PC-3 (cell line): Measurements from ENCODE around the gene CACNA1D. TPM values are rescaled to one million over a fixed set of nuclear protein-coding genes. Genes with fewer than 3 reads are reported as not detected.

Experiments used
- ATAC-seq: fragments of 200-7000 bp; cut with Tn5 transposase; 2 replicates; pipeline ENCODE4 v1.9.1; 2020; ENCODE audit warnings: mild to moderate bottlenecking, moderate library complexity
- BruUV-seq: library from RNA; stranded (reverse); fragments of 400-500 nt; replicated peaks from 2 replicates; lab custom pipeline; 2021; lab: Mats Ljungman, UMichigan
- CTCF ChIA-PET: fragments of 300-600 bp; sonication (Branson Sonifier 250); formaldehyde crosslinking; loops from one replicate; lab custom pipeline; 2022; ENCODE audit warnings: antibody characterized with exemption; lab: Charles Lee
- POLR2A ChIA-PET: fragments of 300-600 bp; sonication (Branson Sonifier 250); formaldehyde crosslinking; loops from one replicate; lab custom pipeline; 2022; ENCODE audit warnings: antibody characterized with exemption; ENCODE audit not compliant: unreplicated experiment; lab: Charles Lee
- DNase-seq: peaks from one replicate; pipeline ENCODE4 v3.0.0-alpha.2; 2015
- H2AFZ ChIP-seq: fragments of 300-600 bp; sonication (generic); 2 replicates; pipeline ENCODE4 v1.6.0; 2016; ENCODE audit warnings: antibody characterized with exemption, low read length
- H3F3A ChIP-seq: fragments of 300-600 bp; sonication (generic); one replicate; pipeline ENCODE4 v1.6.0; 2017; ENCODE audit warnings: antibody characterized with exemption, low read length, control low read depth, mild to moderate bottlenecking; ENCODE audit not compliant: unreplicated experiment
- H3K27ac ChIP-seq: fragments of 300-600 bp; sonication (generic); 2 replicates; pipeline ENCODE4 v1.5.1; 2016; ENCODE audit warnings: mild to moderate bottlenecking, low read length
- H3K27me3 ChIP-seq: fragments of 300-600 bp; sonication (generic); 2 replicates; pipeline ENCODE4 v1.6.1; 2016; ENCODE audit warnings: low read length, mixed read lengths
- H3K36me3 ChIP-seq: fragments of 300-600 bp; sonication (generic); 2 replicates; pipeline ENCODE4 v1.6.1; 2016; ENCODE audit warnings: low read depth, mixed run types, low read length, mixed read lengths
- H3K4me1 ChIP-seq: fragments of 300-600 bp; sonication (generic); 2 replicates; pipeline ENCODE4 v1.5.1; 2016; ENCODE audit warnings: low read length; ENCODE audit not compliant: insufficient read depth
- H3K4me2 ChIP-seq: fragments of 300-600 bp; sonication (generic); 2 replicates; pipeline ENCODE4 v1.6.0; 2016; ENCODE audit warnings: low read length
- H3K4me3 ChIP-seq: fragments of 300-600 bp; sonication (generic); 2 replicates; pipeline ENCODE4 v1.5.1; 2016; ENCODE audit warnings: mild to moderate bottlenecking, low read length, mixed read lengths
- H3K79me2 ChIP-seq: fragments of 300-600 bp; sonication (generic); 2 replicates; pipeline ENCODE4 v1.6.1; 2017; ENCODE audit warnings: low read length, mixed read lengths
- H3K9ac ChIP-seq: fragments of 300-600 bp; sonication (generic); 2 replicates; pipeline ENCODE4 v1.6.0; 2016; ENCODE audit warnings: mild to moderate bottlenecking, low read length
- H3K9me2 ChIP-seq: fragments of 300-600 bp; sonication (generic); replicated peaks from 2 replicates; pipeline ENCODE4 v1.6.1; 2016; ENCODE audit warnings: mixed run types, low read length, mixed read lengths
- H3K9me3 ChIP-seq: fragments of 300-600 bp; sonication (generic); 2 replicates; pipeline ENCODE4 v1.6.1; 2016; ENCODE audit warnings: low read length, mixed read lengths
- H4K20me1 ChIP-seq: fragments of 300-600 bp; sonication (generic); 2 replicates; pipeline ENCODE4 v1.6.1; 2016; ENCODE audit warnings: low read length, mixed read lengths
- EZH2 ChIP-seq: fragments of 300-600 bp; sonication (generic); IDR thresholded peaks from one replicate; pipeline ENCODE4 v1.6.1; 2017; ENCODE audit warnings: antibody characterized with exemption, mild to moderate bottlenecking, low read length; ENCODE audit not compliant: unreplicated experiment
- EZH2phosphoT487 ChIP-seq: fragments of 300-600 bp; sonication (generic); IDR thresholded peaks from 2 replicates; pipeline ENCODE4 v1.6.1; 2018; ENCODE audit warnings: mild to moderate bottlenecking, antibody characterized with exemption, low read length, borderline replicate concordance
- intact Hi-C: fragments of 100-400 bp; cut with micrococcal nuclease; formaldehyde crosslinking; loops from 2 replicates; pipeline ENCODE4 v1.9.0; 2023
- total RNA-seq: library from RNA; depleted of rRNA; stranded (reverse); fragments of >200 nt; gene quantifications from 2 replicates; pipeline ENCODE4 v1.2.3, GENCODE V29; 2014
- TF ChIP-seq, protein P1 (sequence below): fragments of 300-600 bp; sonication (generic); conservative IDR thresholded peaks from 2 replicates; pipeline ENCODE4 v1.5.1; 2017; ENCODE audit warnings: antibody characterized with exemption, low read depth, mild to moderate bottlenecking, low read length

The CACNA1D gene
- total RNA-seq, 1 experiment from 2014 or later, result not detected

DNA sequence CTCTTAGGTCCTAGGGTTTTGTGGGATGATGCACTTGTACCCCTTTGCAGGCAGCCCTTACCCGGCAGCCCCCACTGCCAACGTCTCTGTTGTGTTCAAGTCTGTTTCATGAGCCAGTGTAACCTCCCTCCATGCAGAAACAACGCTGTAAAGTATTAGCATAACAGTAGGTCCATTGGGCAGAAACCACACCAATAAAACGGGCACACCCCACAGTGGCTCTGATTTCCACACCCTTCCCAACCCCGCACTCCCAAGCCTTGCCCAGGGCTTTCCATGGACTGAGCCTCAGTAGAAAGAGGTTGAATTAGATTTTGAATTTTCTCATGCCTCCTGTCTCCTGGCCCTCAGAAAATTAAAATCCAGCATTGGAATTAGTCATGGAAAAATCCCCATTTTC, 124.5 kb downstream of the CACNA1D start:
- ChIA-PET CTCF (no interaction called here), POLR2A (no interaction called here)
- no TSS peak for BruUV-seq
- TF ChIP-seq EZH2, result no peak
- TF ChIP-seq, protein P1, sequence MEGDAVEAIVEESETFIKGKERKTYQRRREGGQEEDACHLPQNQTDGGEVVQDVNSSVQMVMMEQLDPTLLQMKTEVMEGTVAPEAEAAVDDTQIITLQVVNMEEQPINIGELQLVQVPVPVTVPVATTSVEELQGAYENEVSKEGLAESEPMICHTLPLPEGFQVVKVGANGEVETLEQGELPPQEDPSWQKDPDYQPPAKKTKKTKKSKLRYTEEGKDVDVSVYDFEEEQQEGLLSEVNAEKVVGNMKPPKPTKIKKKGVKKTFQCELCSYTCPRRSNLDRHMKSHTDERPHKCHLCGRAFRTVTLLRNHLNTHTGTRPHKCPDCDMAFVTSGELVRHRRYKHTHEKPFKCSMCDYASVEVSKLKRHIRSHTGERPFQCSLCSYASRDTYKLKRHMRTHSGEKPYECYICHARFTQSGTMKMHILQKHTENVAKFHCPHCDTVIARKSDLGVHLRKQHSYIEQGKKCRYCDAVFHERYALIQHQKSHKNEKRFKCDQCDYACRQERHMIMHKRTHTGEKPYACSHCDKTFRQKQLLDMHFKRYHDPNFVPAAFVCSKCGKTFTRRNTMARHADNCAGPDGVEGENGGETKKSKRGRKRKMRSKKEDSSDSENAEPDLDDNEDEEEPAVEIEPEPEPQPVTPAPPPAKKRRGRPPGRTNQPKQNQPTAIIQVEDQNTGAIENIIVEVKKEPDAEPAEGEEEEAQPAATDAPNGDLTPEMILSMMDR, result no peak
- Histone ChIP-seq H3K79me2 (no peaks in the 10 kb centered on the region), H3K9me3 (no peaks in the 10 kb centered on the region), H3K4me2 (no peak overlapping the region), H3K27ac (no peak overlapping the region), H2AFZ (no peak overlapping the region), H3K4me3 (no peak overlapping the region), H3K4me1 (no peaks in the 10 kb centered on the region), H3K27me3 (peaks cover 100% of the 10 kb centered on the region), H3K36me3 (no peaks in the 10 kb centered on the region), H3K9me2 (no peaks in the 10 kb centered on the region), H4K20me1 (no peaks in the 10 kb centered on the region), H3F3A (no peaks in the 10 kb centered on the region), H3K9ac (no peak overlapping the region)
- no peak for DNase-seq
- ATAC-seq, result no peak
- intact Hi-C loops, result no loop called here

DNA sequence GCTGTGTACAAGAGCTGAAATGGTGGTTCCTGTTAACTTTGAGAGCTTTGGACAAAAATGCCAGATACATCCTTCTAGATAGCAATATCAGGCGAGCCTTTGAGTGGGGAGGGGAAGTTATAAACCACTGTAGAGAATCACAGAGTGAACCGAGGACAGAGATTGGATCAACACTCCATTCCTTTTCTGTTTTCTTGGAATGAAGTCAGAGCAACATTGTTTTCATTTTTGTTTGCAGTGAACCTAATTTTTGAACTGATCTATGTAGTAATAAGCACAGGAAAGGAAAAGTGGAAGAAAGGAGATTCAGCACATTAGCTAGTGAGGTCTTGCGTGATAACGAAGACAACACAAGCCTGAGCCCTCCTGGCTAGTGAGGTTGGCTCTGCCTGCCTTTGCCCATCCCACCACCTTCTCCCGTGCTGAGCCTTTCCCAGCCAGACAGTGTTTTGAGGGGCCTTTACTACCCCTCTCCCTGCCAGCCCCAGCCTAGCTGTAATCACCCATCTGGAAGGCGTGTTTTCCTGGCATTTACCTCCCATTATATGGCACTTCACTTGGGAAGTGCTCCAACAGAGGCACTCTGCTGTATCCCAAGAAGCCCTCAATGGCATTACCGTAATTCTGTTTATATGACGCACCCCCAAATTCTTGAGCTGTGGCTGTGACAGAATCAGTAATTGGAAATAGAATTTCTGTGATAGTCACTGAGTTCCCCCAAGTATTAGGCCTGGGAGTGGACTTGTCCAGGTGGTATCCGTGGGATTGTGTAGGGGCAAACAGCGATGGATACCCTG, 129.8 kb downstream of the CACNA1D start:
- CTCF ChIA-PET, result no interaction called here
- H4K20me1 ChIP-seq, result no peaks in the 10 kb centered on the region
- DNase-seq (no peak), ATAC-seq (no peak)
- BruUV-seq, result no TSS peak
- no peaks in the 10 kb centered on the region for H3F3A ChIP-seq
- intact Hi-C loops, result no loop called here
- no peak overlapping the region for H2AFZ ChIP-seq
- no peak overlapping the region for H3K4me2 ChIP-seq
- no peak overlapping the region for H3K9ac ChIP-seq
- no peaks in the 10 kb centered on the region for H3K79me2 ChIP-seq
- no peaks in the 10 kb centered on the region for H3K9me3 ChIP-seq
- peaks cover 87% of the 10 kb centered on the region for H3K27me3 ChIP-seq
- no peak overlapping the region for H3K27ac ChIP-seq
- H3K4me3 ChIP-seq, result no peak overlapping the region
- TF ChIP-seq, protein P1, result no peak
- TF ChIP-seq EZH2phosphoT487 (no peak), EZH2 (no peak)
- no peaks in the 10 kb centered on the region for H3K36me3 ChIP-seq
- no peaks in the 10 kb centered on the region for H3K4me1 ChIP-seq
- no peaks in the 10 kb centered on the region for H3K9me2 ChIP-seq
- POLR2A ChIA-PET, result no interaction called here

DNA sequence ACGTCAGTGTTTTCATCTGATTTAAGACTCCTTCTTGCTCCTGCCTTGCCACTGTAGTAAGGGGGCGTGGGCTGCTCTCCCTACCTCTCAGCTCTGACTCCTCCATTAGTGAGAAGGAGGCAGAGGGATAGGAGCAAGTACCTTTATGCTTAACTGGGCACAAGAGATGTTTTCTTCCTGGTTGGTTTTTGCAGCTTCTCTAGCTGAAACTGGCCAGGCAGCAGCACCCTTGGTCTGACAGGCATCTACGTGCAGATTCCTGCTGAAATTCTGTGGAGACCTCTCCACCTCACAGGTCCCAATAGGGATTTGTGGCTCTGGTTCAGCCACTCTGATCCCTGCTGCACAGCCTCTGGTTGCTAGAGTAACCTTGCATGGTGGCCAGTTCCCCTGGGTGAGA, 132.5 kb downstream of the CACNA1D start:
- H3K36me3 ChIP-seq, result no peaks in the 10 kb centered on the region
- ChIA-PET CTCF (no interaction called here), POLR2A (no interaction called here)
- no peak overlapping the region for H3K4me3 ChIP-seq
- intact Hi-C loops, result no loop called here
- H3K79me2 ChIP-seq, result no peaks in the 10 kb centered on the region
- BruUV-seq, result no TSS peak
- H3K9me2 ChIP-seq, result no peaks in the 10 kb centered on the region
- H3K4me2 ChIP-seq, result no peak overlapping the region
- H4K20me1 ChIP-seq, result no peaks in the 10 kb centered on the region
- DNase-seq, result no peak
- no peaks in the 10 kb centered on the region; the same call in 1 of the 2 replicates for H3K4me1 ChIP-seq
- H3K27me3 ChIP-seq, result peaks cover 64% of the 10 kb centered on the region
- TF ChIP-seq EZH2, result no peak
- TF ChIP-seq, protein P1, result no peak
- no peaks in the 10 kb centered on the region for H3K9me3 ChIP-seq
- H3K9ac ChIP-seq, result no peak overlapping the region
- no peak overlapping the region for H3K27ac ChIP-seq
- no peak for ATAC-seq
- no peak overlapping the region for H2AFZ ChIP-seq
- no peaks in the 10 kb centered on the region for H3F3A ChIP-seq
